ENCODE results near the gene ACTG2.

The ACTG2 gene

GRCh38 chr2:73911548-73912208 is 18.9 kb downstream of the ACTG2 start:
- DNase-seq, result no peak
- Histone ChIP-seq H3K4me2 (ENCODE audit: insufficient read depth, low read length) (no peak overlapping the region), H3K9me3 (ENCODE audit: insufficient read depth, low read length, severe bottlenecking) (no peaks in the 10 kb centered on the region), H3K27me3 (ENCODE audit: insufficient read depth, low read length, poor library complexity) (no peaks in the 10 kb centered on the region), H3K27ac (ENCODE audit: low read length) (no peak overlapping the region), H2AFZ (ENCODE audit: low read depth, low read length) (no peak overlapping the region), H3K9ac (ENCODE audit: low read depth, low read length) (no peak overlapping the region), H4K20me1 (ENCODE audit: insufficient read depth, low read length) (no peaks in the 10 kb centered on the region), H3K4me3 (ENCODE audit: low read depth in 1 of 2, low read length in 2 of 2) (no peak overlapping the region), H3K36me3 (ENCODE audit: insufficient read depth, low read length) (no peaks in the 10 kb centered on the region), H3K4me1 (ENCODE audit: insufficient read depth, low read length) (no peaks in the 10 kb centered on the region), H3K79me2 (ENCODE audit: insufficient read depth, low read length) (no peaks in the 10 kb centered on the region)
- TF ChIP-seq CTCF (IDR thresholded peaks at IDR 0.05; ENCODE audit: borderline replicate concordance, extremely low read depth, low read length, poor library complexity, severe bottlenecking) (no peak), EZH2 (IDR thresholded peaks at IDR 0.05; ENCODE audit: borderline replicate concordance, low read depth, low read length, severe bottlenecking) (no peak)
- ATAC-seq (ENCODE audit: insufficient read depth, low read depth), result no peak

DNA sequence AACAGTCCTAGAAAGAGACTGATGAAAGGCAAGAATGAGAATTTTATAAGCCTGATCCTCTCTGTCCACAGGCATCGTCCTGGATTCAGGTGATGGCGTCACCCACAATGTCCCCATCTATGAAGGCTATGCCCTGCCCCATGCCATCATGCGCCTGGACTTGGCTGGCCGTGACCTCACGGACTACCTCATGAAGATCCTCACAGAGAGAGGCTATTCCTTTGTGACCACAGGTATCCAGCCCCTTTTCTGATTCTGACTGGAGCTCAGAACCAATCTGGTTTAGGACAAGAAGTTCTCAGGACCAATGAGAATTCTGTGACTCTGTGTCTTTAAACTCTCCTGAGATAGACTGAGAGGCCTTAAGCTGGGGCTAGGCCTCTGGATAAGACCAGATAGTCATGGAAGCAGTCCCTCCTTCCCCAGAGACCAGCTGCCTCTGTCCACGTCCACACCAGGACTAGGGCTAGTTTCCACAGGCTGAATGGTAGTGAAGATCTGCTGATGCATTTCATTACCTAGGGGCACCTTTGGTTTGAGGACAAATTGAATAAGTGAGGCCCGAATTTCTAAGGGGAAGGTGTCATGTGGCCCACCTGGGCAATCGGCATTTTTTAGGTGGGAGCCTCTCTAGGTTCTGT is 20.7 kb downstream of the ACTG2 start:
- H3K36me3 ChIP-seq (ENCODE audit: insufficient read depth, low read length), result no peaks in the 10 kb centered on the region
- H3K4me3 ChIP-seq (ENCODE audit: low read depth in 1 of 2, low read length in 2 of 2), result no peak overlapping the region
- no peak overlapping the region for H2AFZ ChIP-seq (ENCODE audit: low read depth, low read length)
- H3K27ac ChIP-seq (ENCODE audit: low read length), result no peak overlapping the region
- no peaks in the 10 kb centered on the region for H3K27me3 ChIP-seq (ENCODE audit: insufficient read depth, low read length, poor library complexity)
- no peaks in the 10 kb centered on the region for H4K20me1 ChIP-seq (ENCODE audit: insufficient read depth, low read length)
- H3K4me2 ChIP-seq (ENCODE audit: insufficient read depth, low read length), result no peak overlapping the region
- H3K9ac ChIP-seq (ENCODE audit: low read depth, low read length), result no peak overlapping the region
- no peaks in the 10 kb centered on the region for H3K4me1 ChIP-seq (ENCODE audit: insufficient read depth, low read length)
- DNase-seq (no peak), ATAC-seq (ENCODE audit: insufficient read depth, low read depth) (no peak)
- no peaks in the 10 kb centered on the region for H3K9me3 ChIP-seq (ENCODE audit: insufficient read depth, low read length, severe bottlenecking)
- H3K79me2 ChIP-seq (ENCODE audit: insufficient read depth, low read length), result no peaks in the 10 kb centered on the region
- no peak for TF ChIP-seq EZH2 (IDR thresholded peaks at IDR 0.05; ENCODE audit: borderline replicate concordance, low read depth, low read length, severe bottlenecking)
- TF ChIP-seq CTCF (IDR thresholded peaks at IDR 0.05; ENCODE audit: borderline replicate concordance, extremely low read depth, low read length, poor library complexity, severe bottlenecking), result no peak

DNA sequence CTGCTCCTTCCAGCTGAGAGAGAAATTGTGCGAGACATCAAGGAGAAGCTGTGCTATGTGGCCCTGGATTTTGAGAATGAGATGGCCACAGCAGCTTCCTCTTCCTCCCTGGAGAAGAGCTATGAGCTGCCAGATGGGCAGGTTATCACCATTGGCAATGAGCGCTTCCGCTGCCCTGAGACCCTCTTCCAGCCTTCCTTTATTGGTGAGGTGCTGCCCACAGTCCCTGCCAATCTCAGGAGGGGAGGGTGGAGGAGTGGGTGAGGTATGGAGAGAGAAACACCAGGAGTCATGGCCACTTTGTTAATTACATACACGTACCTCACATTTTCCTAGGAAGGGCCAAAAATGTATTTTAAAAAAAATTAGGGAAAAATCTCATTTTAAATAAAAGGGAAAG is 21.9 kb downstream of the ACTG2 start:
- Histone ChIP-seq H3K9me3 (ENCODE audit: insufficient read depth, low read length, severe bottlenecking) (no peaks in the 10 kb centered on the region), H3K9ac (ENCODE audit: low read depth, low read length) (no peak overlapping the region), H2AFZ (ENCODE audit: low read depth, low read length) (no peak overlapping the region), H3K4me1 (ENCODE audit: insufficient read depth, low read length) (no peaks in the 10 kb centered on the region), H3K27ac (ENCODE audit: low read length) (no peak overlapping the region), H3K4me3 (ENCODE audit: low read depth in 1 of 2, low read length in 2 of 2) (no peak overlapping the region), H4K20me1 (ENCODE audit: insufficient read depth, low read length) (no peaks in the 10 kb centered on the region), H3K27me3 (ENCODE audit: insufficient read depth, low read length, poor library complexity) (no peaks in the 10 kb centered on the region), H3K79me2 (ENCODE audit: insufficient read depth, low read length) (no peaks in the 10 kb centered on the region), H3K4me2 (ENCODE audit: insufficient read depth, low read length) (no peak overlapping the region), H3K36me3 (ENCODE audit: insufficient read depth, low read length) (no peaks in the 10 kb centered on the region)
- TF ChIP-seq CTCF (IDR thresholded peaks at IDR 0.05; ENCODE audit: borderline replicate concordance, extremely low read depth, low read length, poor library complexity, severe bottlenecking), result no peak
- no peak for TF ChIP-seq EZH2 (IDR thresholded peaks at IDR 0.05; ENCODE audit: borderline replicate concordance, low read depth, low read length, severe bottlenecking)
- no peak for DNase-seq
- ATAC-seq (ENCODE audit: insufficient read depth, low read depth), result no peak
